ENCODE measurements around the gene NRDC. TPM values are rescaled to one million over a fixed set of nuclear protein-coding genes. Genes with fewer than 3 reads are reported as not detected.

The NRDC gene
- total and polyA plus RNA-seq, 2 experiments from 2014 or later = 129 to 217 TPM

GRCh38 chr1:51919684-51920083, 41.2 kb upstream of the NRDC start:
- DNase-seq (ENCODE audit: low spot score) (no peak), ATAC-seq (no peak)
- no peaks in the 10 kb centered on the region for H3K9me2 ChIP-seq (ENCODE audit: insufficient read depth)
- H3K79me2 ChIP-seq (replicated peaks; ENCODE audit: insufficient read depth) = no peaks in the 10 kb centered on the region
- Mint-ChIP-seq H3K9me3 (no peaks in the 10 kb centered on the region), H3K4me3 (no peak overlapping the region), H3K27ac (peak overlapping the region; percentile 52; the same call in 1 of the 2 replicates), H3K27me3 (ENCODE audit: insufficient read depth, low read depth, poor library complexity) (peaks cover 1% of the 10 kb centered on the region), H3K36me3 (ENCODE audit: low read depth) (peaks cover 10% of the 10 kb centered on the region; the same call in 2 of the 3 replicates), H3K4me1 (peaks cover 16% of the 10 kb centered on the region)
- H2AFZ ChIP-seq = no peak overlapping the region
- H3F3A ChIP-seq (replicated peaks; ENCODE audit: low read depth) = 0 out of 2 replicates have a peak, but pooled peaks cover 4% of the 10 kb centered on the region
- no peak overlapping the region for H3K4me2 ChIP-seq
- no peak for TF ChIP-seq JUNB (IDR thresholded peaks at IDR 0.05; ENCODE audit: unreplicated experiment)
- TF ChIP-seq ZNF462 (CRISPR knock-in tag; IDR thresholded peaks at IDR 0.05) = no peak
- TF ChIP-seq ZNF114 (CRISPR knock-in tag; IDR thresholded peaks at IDR 0.05) = no peak
- no peak for TF ChIP-seq STAT1 (IDR thresholded peaks at IDR 0.05; ENCODE audit: unreplicated experiment)
- TF ChIP-seq CTCF (conservative IDR thresholded peaks at IDR 0.05; ENCODE audit: low read depth in 2 of 2) = no peak
- TF ChIP-seq POLR2AphosphoS5 (IDR thresholded peaks at IDR 0.05; ENCODE audit: low read depth) = no peak
- TF ChIP-seq EZH2phosphoT487 (IDR thresholded peaks at IDR 0.05; ENCODE audit: unreplicated experiment) = no peak
- no peak for TF ChIP-seq REST (IDR thresholded peaks at IDR 0.05; ENCODE audit: unreplicated experiment)
- TF ChIP-seq EZH2 (IDR thresholded peaks at IDR 0.05; ENCODE audit: low read depth, unreplicated experiment) = no peak
- no peak for TF ChIP-seq NANOG (IDR thresholded peaks at IDR 0.05; ENCODE audit: borderline replicate concordance)
- no peak for TF ChIP-seq ZNF331 (CRISPR knock-in tag; IDR thresholded peaks at IDR 0.05; ENCODE audit: low read depth)
- no peak for TF ChIP-seq ETS1 (IDR thresholded peaks at IDR 0.05)
- TF ChIP-seq CREB1 (CRISPR knock-in tag; IDR thresholded peaks at IDR 0.05; ENCODE audit: low read depth) = no peak
- H3K27ac ChIP-seq (ENCODE audit: low read depth) = peak overlapping the region; percentile 66; the same call in 1 of the 2 replicates
- peaks cover 14% of the 10 kb centered on the region; the same call in 1 of the 2 replicates for H3K36me3 ChIP-seq (ENCODE audit: insufficient read depth)
- no peaks in the 10 kb centered on the region for H3K4me1 ChIP-seq (ENCODE audit: insufficient read depth)
- H3K27me3 ChIP-seq (ENCODE audit: insufficient read depth) = no peaks in the 10 kb centered on the region
- H4K20me1 ChIP-seq (replicated peaks; ENCODE audit: insufficient read depth) = no peaks in the 10 kb centered on the region; the same call in 1 of the 2 replicates
- H3K4me3 ChIP-seq = no peak overlapping the region

Data from GM23338 (cell line).